ENCODE data around the gene MYH14.

The MYH14 gene

GRCh38 chr19:50192463-50193211 lies 10.8 kb upstream of the MYH14 start:
- Histone ChIP-seq H4K20me1 (ENCODE audit: low read depth, low read length) (no peaks in the 10 kb centered on the region), H3K9me3 (ENCODE audit: insufficient read depth, low read length) (no peaks in the 10 kb centered on the region), H3K4me3 (ENCODE audit: insufficient read depth, low read length, poor library complexity, severe bottlenecking) (no peak overlapping the region), H3K36me3 (ENCODE audit: low read length) (no peaks in the 10 kb centered on the region), H3K79me2 (ENCODE audit: insufficient read depth, low read length) (no peaks in the 10 kb centered on the region), H3K9me2 (replicated peaks; ENCODE audit: insufficient read depth, low read length) (no peaks in the 10 kb centered on the region), H3K27me3 (ENCODE audit: low read length) (no peaks in the 10 kb centered on the region), H3K27ac (ENCODE audit: low read depth, low read length) (no peak overlapping the region), H3K4me2 (ENCODE audit: low read depth, low read length, poor library complexity, severe bottlenecking) (no peak overlapping the region), H3F3A (ENCODE audit: insufficient read depth) (no peaks in the 10 kb centered on the region), H2AFZ (ENCODE audit: low read depth, low read length, severe bottlenecking) (no peak overlapping the region), H3K9ac (ENCODE audit: low read length) (no peak overlapping the region)
- TF ChIP-seq, protein P1, sequence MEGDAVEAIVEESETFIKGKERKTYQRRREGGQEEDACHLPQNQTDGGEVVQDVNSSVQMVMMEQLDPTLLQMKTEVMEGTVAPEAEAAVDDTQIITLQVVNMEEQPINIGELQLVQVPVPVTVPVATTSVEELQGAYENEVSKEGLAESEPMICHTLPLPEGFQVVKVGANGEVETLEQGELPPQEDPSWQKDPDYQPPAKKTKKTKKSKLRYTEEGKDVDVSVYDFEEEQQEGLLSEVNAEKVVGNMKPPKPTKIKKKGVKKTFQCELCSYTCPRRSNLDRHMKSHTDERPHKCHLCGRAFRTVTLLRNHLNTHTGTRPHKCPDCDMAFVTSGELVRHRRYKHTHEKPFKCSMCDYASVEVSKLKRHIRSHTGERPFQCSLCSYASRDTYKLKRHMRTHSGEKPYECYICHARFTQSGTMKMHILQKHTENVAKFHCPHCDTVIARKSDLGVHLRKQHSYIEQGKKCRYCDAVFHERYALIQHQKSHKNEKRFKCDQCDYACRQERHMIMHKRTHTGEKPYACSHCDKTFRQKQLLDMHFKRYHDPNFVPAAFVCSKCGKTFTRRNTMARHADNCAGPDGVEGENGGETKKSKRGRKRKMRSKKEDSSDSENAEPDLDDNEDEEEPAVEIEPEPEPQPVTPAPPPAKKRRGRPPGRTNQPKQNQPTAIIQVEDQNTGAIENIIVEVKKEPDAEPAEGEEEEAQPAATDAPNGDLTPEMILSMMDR (IDR thresholded peaks at IDR 0.05; ENCODE audit: insufficient read depth, low read length, poor library complexity, severe bottlenecking): no peak
- no peak for TF ChIP-seq EZH2phosphoT487 (conservative IDR thresholded peaks at IDR 0.05; ENCODE audit: low read length)

- no peaks in the 10 kb centered on the region for H3K79me2 ChIP-seq (ENCODE audit: insufficient read depth, low read length)
- H3K9ac ChIP-seq (ENCODE audit: low read length): no peak overlapping the region
- H3K9me3 ChIP-seq (ENCODE audit: insufficient read depth, low read length): no peaks in the 10 kb centered on the region
- H3K27me3 ChIP-seq (ENCODE audit: low read length): no peaks in the 10 kb centered on the region
- no peaks in the 10 kb centered on the region for H4K20me1 ChIP-seq (ENCODE audit: low read depth, low read length)
- no peak overlapping the region for H3K27ac ChIP-seq (ENCODE audit: low read depth, low read length)
- H3K4me2 ChIP-seq (ENCODE audit: low read depth, low read length, poor library complexity, severe bottlenecking): no peak overlapping the region
- no peaks in the 10 kb centered on the region for H3F3A ChIP-seq (ENCODE audit: insufficient read depth)
- no peaks in the 10 kb centered on the region for H3K9me2 ChIP-seq (replicated peaks; ENCODE audit: insufficient read depth, low read length)
- no peak overlapping the region for H2AFZ ChIP-seq (ENCODE audit: low read depth, low read length, severe bottlenecking)
- no peak overlapping the region for H3K4me3 ChIP-seq (ENCODE audit: insufficient read depth, low read length, poor library complexity, severe bottlenecking)
- TF ChIP-seq EZH2phosphoT487 (conservative IDR thresholded peaks at IDR 0.05; ENCODE audit: low read length): no peak
- TF ChIP-seq, protein P1 (IDR thresholded peaks at IDR 0.05; ENCODE audit: insufficient read depth, low read length, poor library complexity, severe bottlenecking): no peak
- no peaks in the 10 kb centered on the region for H3K36me3 ChIP-seq (ENCODE audit: low read length)
Observed at GRCh38 chr19:50195224-50195623, 8.2 kb upstream of the MYH14 start.

GRCh38 chr19:50196322-50196932 lies 7.0 kb upstream of the MYH14 start:
- Histone ChIP-seq H3K27ac (ENCODE audit: low read depth, low read length) (no peak overlapping the region), H3K9me2 (replicated peaks; ENCODE audit: insufficient read depth, low read length) (no peaks in the 10 kb centered on the region), H3K4me2 (ENCODE audit: low read depth, low read length, poor library complexity, severe bottlenecking) (no peak overlapping the region), H3K79me2 (ENCODE audit: insufficient read depth, low read length) (no peaks in the 10 kb centered on the region), H3K27me3 (ENCODE audit: low read length) (no peaks in the 10 kb centered on the region), H3K36me3 (ENCODE audit: low read length) (no peaks in the 10 kb centered on the region), H4K20me1 (ENCODE audit: low read depth, low read length) (no peaks in the 10 kb centered on the region), H3F3A (ENCODE audit: insufficient read depth) (no peaks in the 10 kb centered on the region), H3K9me3 (ENCODE audit: insufficient read depth, low read length) (no peaks in the 10 kb centered on the region), H3K4me3 (ENCODE audit: insufficient read depth, low read length, poor library complexity, severe bottlenecking) (no peak overlapping the region), H3K9ac (ENCODE audit: low read length) (no peak overlapping the region), H2AFZ (ENCODE audit: low read depth, low read length, severe bottlenecking) (no peak overlapping the region)
- no peak for TF ChIP-seq EZH2phosphoT487 (conservative IDR thresholded peaks at IDR 0.05; ENCODE audit: low read length)

DNA sequence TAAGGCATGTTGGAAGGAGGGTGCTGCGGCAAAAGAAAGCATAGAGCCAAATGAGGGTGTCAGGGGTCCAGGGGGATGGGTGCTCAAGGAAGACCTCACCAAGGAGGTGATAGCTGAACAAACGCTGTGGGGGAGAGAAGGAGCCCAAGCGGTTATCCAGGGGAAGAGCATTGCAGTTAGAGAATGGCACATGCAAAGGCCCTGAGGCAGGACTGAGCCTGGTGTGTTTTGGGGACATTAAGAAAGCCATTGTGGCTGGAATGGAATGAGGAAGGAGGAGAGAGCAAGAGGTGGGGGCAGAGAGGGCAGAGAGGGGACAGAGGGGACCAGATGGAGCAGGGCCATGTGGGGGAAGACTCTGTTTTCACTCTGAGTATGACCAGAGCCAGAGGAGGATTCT lies 6.1 kb upstream of the MYH14 start:
- Histone ChIP-seq H3K27ac (ENCODE audit: low read depth, low read length) (no peak overlapping the region), H3K9ac (ENCODE audit: low read length) (no peak overlapping the region), H3K27me3 (ENCODE audit: low read length) (no peaks in the 10 kb centered on the region), H3K79me2 (ENCODE audit: insufficient read depth, low read length) (no peaks in the 10 kb centered on the region), H3K36me3 (ENCODE audit: low read length) (no peaks in the 10 kb centered on the region), H3K9me3 (ENCODE audit: insufficient read depth, low read length) (no peaks in the 10 kb centered on the region), H2AFZ (ENCODE audit: low read depth, low read length, severe bottlenecking) (no peak overlapping the region), H3K9me2 (replicated peaks; ENCODE audit: insufficient read depth, low read length) (no peaks in the 10 kb centered on the region), H3K4me3 (ENCODE audit: insufficient read depth, low read length, poor library complexity, severe bottlenecking) (no peak overlapping the region), H4K20me1 (ENCODE audit: low read depth, low read length) (no peaks in the 10 kb centered on the region), H3K4me2 (ENCODE audit: low read depth, low read length, poor library complexity, severe bottlenecking) (no peak overlapping the region), H3F3A (ENCODE audit: insufficient read depth) (no peaks in the 10 kb centered on the region)
- TF ChIP-seq EZH2phosphoT487 (conservative IDR thresholded peaks at IDR 0.05; ENCODE audit: low read length): no peak
- TF ChIP-seq, protein P1 (IDR thresholded peaks at IDR 0.05; ENCODE audit: insufficient read depth, low read length, poor library complexity, severe bottlenecking): no peak
